GM12873 (cell line): ENCODE measurements around the gene ZRANB3.

Experiments used
- TF ChIP-seq, protein P1 (sequence below): IDR thresholded peaks from 2 replicates; pipeline ENCODE4 v1.5.1; 2012; ENCODE audit warnings: low read depth, mild to moderate bottlenecking, moderate library complexity, low read length, control low read depth; ENCODE audit not compliant: insufficient read depth; ENCODE audit errors: missing control alignments

ZRANB3 gene

DNA sequence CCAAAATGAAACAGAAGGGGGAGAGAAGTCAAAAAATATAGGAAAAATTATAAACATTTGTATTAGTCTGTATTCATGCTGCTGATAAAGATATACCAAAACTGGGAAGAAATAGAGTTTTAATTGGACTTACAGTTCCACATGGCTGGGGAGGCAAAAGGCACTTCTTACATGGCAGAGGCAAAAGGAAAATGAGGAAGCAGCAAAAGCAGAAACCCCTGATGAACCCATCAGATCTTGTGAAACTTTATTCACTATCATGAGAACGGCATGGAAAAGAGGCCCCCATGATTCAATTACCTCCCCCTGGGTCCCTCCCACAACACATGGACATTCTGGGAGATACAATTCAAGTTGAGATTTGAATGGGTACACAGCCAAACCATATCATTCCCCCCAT lies 79.1 kb downstream of the ZRANB3 start:
- TF ChIP-seq, protein P1, sequence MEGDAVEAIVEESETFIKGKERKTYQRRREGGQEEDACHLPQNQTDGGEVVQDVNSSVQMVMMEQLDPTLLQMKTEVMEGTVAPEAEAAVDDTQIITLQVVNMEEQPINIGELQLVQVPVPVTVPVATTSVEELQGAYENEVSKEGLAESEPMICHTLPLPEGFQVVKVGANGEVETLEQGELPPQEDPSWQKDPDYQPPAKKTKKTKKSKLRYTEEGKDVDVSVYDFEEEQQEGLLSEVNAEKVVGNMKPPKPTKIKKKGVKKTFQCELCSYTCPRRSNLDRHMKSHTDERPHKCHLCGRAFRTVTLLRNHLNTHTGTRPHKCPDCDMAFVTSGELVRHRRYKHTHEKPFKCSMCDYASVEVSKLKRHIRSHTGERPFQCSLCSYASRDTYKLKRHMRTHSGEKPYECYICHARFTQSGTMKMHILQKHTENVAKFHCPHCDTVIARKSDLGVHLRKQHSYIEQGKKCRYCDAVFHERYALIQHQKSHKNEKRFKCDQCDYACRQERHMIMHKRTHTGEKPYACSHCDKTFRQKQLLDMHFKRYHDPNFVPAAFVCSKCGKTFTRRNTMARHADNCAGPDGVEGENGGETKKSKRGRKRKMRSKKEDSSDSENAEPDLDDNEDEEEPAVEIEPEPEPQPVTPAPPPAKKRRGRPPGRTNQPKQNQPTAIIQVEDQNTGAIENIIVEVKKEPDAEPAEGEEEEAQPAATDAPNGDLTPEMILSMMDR: no peak

DNA sequence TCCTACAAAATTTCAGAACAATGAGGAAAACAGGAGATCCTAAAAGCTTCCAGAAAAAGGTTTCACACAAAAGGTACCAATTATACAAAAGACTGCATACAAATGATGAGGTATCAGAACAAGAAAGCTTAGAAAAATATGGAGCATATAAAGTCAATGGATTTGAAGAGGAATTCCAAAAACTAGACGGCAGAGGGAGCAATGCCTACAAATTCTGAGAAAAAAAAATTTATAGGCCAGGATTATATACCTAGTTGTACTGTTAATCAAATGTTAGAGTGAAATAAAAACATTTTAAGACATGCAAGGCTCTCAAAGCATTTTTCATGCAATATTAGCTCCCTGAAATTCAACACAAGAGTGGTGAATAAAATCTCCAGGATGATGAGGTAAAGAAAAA lies 106.2 kb downstream of the ZRANB3 start:
- TF ChIP-seq, protein P1: no peak

DNA sequence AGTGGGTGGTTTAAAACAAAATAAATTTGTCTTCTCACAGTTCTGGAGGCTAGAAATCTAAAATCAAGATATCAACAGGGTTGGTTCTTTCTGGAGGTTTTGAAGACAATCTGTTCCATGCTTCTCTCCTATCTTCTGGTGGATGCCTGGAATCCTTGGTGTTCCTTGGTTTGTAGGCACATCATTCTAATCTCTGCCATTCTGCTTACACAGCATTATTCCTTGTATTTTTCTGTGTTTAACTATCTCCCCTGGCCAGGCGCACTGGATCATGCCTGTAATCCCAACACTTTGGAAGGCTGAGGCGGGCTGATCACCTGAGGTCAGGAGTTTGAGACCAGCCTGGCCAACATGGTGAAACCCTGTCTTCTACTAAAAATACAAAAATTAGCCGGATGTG lies 108.1 kb downstream of the ZRANB3 start:
- TF ChIP-seq, protein P1: no peak

DNA sequence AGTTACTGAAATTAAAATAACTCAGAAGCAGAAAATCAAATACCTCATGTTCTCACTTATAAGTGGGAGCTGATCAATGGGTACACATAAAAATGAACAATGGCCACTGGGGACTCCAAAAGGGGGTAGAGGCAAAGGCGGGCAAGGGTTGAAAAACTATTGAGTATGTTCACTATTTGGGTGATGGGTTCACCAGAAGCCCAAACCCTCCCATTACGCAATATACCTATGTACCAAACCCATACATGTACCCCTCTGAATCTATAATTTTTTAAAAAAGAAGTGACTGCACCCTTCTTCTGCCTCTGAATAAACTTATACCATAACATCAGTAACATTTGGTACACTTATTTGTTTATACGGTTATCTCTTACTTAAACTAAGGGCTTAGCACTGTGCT lies 119.4 kb downstream of the ZRANB3 start:
- TF ChIP-seq, protein P1: no peak

DNA sequence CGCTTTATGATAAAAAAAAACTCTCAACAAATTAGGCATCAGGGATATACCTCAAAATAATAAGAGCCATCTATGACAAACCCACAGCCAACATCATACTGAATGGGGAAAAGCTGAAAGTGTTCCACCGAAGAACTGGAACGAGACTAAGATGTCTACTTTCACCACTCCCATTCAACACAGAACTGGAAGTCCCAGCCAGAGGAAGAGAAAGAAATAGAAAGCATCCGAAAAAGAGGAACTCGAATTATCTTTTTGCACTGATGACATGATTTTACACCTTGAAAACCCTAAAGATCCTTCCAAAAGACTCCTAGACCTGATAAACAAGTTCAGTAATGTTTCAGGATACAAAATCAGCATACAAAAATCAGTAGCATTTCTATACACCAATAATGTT lies 121.6 kb downstream of the ZRANB3 start:
- TF ChIP-seq, protein P1: no peak

DNA sequence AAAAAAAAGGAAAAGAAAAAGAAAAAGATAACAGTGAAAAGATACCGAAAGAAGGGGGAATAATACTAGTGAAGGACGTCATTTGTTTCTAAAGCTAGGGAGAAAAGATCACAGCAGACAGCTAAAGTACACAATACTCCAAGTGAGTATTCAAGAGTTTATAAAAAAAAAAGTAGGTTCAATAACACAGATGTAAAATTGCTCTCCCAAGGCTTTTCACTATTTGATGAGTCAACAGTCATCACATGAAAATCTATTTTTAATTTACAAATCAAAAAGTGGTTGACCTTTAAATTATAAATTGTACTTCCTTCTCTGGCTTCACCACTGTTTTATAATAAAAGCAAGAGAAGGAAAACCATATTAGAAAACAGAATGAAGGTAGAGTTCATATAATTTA lies 144.0 kb downstream of the ZRANB3 start:
- TF ChIP-seq, protein P1: no peak

DNA sequence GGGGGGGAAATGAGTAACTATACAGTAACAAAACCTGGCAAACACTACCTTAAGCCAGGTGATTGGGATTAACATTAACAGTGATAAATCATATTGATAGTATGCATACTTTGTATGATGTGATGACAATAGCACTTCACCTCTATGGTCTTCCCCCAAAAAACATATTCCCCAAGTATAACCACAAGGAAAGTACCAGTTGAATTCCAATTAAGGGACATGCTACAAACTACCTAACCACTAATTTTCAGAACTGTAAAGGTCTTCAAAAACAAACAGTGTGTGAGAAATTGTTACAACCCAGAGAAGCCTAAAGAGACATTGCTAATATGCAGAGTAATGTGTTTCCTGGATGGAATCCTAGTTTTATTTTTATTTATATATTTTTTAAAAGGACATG lies 152.4 kb downstream of the ZRANB3 start:
- TF ChIP-seq, protein P1: no peak
